GM21737 (cell line): ENCODE measurements around the gene EGFLAM.
"Not testable (repeated sequence)": the region's sequence is repeated elsewhere in the genome, so short reads cannot be mapped to it uniquely, and the experiment has no call there.

Experiments
- ATAC-seq: cut with Tn5 transposase; IDR thresholded peaks from one replicate; pipeline ENCODE4 v1.9.1; 2021; ENCODE audit warnings: mild to moderate bottlenecking, moderate library complexity; ENCODE audit not compliant: unreplicated experiment

Gene EGFLAM

GRCh38 chr5:38413696-38414095, 155.3 kb downstream of the EGFLAM start:
- ATAC-seq = no peak

DNA sequence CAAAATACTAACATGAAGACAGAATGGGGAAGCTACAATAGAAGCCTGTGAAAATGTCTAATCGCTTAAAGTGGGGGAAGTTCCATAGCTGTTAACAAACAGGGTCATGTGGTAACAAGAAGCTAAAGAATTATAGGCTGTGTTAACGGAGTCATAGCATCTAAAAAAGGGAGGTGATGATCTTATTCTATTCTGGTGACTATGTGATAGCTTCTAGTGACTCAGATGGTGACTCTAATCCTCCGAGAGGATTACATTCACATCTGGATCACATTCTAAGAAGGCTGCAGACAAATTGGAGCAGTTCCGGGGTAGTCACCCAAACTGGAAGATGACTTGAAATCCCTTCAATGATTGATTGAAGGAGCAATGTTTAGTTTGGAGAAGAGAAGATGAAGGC, 156.0 kb downstream of the EGFLAM start:
- ATAC-seq = no peak

DNA sequence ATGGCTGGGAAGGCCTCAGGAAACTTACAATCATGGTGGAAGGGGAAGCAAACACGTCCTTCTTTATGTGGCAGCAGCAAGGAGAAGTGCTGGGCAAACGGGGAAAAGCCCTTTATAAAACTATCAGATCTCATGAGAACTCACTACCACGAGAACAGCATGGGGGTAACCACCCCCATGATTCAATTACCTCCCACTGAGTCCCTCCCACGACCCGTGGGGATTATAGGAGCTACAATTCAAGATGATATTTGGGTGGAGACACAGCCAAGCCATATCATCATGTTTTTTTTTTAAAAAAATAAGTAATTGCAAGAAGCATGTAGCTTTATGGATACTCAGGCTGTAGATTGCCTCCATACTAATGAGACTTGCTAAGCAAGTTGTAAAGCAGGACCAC, 157.4 kb downstream of the EGFLAM start:
- not testable (repeated sequence) for ATAC-seq

DNA sequence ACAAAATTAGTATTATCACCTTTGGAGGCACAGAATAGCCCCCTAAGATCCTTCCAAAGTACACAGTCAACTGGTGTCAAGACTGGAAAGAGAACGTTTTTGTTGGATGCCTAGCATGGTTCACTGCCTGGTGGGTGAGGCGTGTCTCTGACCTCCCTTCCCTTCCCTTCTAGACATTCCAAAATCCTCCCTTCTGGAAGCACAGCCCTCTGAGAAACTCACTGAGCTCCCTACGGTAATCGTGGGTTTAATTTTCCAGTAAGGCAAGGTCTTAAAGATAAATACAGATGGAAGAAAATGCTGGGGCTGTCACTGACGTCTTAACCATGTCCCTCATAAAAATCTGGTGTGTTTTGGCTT, 159.3 kb downstream of the EGFLAM start:
- no peak for ATAC-seq

- no peak for ATAC-seq
These were observed 161.9 kb downstream of the EGFLAM start for GRCh38 chr5:38420246-38420645.

GRCh38 chr5:38420691-38421390, 162.5 kb downstream of the EGFLAM start:
- no peak for ATAC-seq

DNA sequence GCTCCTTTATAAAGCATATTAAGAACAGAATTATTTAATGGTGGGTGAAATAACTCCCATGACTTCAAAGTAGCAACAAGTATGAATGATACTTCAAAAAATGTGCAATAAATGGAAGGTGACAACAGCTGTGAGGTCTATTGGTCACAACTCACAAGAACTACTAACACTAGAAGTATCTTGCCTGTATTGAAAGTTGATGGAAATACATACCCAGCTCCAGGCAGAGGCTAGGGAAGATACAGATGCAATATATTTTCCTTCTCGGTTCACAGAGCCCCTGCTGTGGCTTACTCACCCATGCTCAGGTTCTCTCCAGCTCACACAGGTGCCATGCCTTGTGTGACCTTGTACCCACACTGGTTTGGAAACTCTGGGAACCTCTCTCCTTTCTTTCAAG, 164.3 kb downstream of the EGFLAM start:
- no peak for ATAC-seq

- ATAC-seq = no peak
These were observed 165.2 kb downstream of the EGFLAM start for GRCh38 chr5:38423276-38424147.

DNA sequence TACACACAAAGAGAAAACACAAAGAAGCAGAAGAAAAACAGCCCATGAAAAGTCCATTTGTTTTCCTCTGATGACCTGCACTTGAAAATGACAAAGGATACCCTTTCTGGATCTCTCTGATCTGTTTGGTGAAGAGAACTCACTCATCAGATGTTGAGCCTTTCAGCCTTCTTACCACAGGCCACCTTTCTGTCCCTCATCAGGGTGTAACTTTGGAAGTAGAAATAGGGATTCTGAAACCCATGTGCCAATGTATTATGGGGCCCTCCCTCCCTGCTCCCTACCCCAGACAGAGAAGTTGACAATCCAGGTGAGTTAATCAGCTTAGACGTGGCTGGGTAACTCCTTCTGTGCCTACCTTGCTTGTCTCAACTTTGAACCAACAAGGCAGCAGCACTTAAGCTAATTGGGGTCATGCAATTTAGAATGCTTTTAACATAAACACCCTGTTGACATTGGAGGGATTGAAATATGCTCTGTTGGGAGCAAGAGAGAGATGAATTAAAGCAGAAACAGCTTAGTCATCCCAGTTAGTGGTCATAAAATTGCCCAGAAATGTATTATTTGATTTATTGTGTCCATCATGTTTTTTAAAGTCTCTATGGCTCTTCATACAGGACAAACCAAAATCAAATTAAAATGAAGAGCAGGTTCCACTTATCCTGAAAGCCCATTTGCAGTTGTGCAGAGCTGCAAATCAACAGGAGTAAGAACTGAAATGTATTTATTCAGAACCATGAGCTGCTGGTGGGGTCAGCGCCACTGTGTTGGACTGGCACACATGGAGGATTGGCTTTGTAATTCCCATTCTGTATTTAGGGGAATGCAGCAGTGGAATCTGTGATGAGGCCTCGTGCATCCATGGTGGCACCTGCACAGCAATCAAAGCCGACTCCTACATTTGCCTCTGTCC, 166.0 kb downstream of the EGFLAM start:
- ATAC-seq = no peak

- no peak for ATAC-seq
These were observed 168.1 kb downstream of the EGFLAM start for GRCh38 chr5:38426490-38426889.

DNA sequence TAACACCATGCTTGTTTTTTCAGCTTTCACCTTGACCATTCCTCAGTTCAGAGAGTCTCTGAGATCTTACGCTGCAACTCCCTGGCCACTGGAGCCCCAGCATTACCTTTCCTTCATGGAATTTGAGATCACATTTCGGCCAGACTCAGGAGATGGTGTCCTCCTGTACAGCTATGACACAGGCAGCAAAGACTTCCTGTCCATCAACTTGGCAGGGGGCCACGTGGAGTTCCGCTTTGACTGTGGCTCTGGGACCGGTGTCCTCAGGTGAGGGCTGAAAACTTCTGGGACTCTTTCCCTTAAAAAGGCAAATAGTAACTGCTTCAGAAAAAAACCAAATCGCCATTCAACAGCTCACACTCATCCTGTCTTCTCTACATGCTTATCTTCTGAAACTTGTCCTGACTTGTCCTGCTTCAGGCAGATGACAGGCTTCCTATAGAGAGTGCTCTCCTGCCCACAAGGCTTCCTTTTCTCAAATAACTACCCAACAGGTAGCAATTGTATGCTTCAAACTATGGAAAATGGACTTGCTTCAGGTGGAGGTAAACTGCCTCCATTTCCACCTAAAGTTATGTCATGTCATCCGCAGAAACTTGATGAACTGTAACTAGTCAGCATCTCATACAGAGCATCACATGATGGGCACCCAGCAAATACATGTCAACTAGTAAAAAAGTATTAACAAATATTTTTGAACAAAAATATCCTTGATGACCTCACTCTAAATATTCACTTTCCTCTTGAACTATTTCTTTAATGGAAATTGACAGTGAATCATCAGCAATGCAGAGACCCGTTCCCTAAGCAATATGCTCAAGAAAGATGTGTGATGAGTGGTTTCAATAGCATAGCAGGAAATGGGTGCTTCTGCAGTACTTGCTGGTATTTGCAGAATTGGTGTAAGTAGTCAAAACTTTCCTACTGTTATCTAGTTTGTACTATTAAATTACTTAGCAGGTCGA, 168.9 kb downstream of the EGFLAM start:
- ATAC-seq = no peak

GRCh38 chr5:38431242-38431853, 173.0 kb downstream of the EGFLAM start:
- no peak for ATAC-seq

GRCh38 chr5:38433160-38433861, 175.0 kb downstream of the EGFLAM start:
- ATAC-seq = no peak

DNA sequence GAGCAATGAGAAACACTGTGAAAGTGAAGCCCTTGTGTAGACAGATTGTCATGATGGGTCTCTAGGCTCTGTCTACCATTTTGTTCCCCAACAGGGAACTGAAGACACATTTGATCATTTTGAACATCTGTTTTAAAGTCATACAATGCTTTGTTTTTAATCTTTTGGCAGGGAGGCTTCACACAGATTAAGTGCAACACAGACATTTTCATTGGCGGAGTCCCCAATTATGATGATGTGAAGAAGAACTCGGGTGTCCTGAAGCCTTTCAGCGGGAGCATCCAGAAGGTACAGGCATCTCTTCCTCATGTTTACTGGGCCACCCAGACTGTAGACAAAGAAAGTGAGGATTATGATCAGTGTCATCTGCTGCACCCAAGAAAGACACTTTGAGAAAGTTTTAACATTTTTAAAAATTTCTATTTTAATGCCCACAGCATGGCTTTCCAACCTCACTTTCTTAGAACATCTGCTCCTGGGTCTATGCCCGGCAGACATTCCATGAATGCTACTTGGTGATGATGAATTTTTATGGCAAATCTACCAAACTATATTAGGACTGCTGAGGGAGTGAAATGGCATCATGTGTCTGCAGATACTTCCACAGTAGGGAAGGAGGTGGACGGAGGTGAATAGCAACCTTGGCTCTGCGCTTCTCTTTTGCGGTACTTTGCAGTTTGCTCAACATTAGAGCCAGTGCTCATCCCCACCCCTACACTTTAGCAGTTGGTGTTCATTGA, 176.8 kb downstream of the EGFLAM start:
- no peak for ATAC-seq

DNA sequence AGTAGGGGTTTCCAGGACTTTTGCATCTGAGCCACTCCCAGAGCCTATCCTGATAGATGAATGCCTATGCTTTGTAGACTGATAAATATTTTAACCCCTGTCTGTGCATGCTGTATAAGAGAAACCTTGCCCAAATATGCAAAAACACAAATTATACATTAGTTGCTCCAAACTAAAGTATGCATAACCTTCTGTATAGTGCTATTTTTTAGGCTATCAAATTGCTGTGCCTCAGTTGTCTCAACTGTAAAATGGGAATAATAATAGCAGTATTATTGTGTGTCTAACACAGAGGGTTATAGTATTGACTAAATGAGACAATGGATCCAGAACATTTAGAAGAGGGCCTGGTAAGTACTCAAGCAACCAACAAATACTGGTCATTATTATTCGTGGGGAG, 180.4 kb downstream of the EGFLAM start:
- no peak for ATAC-seq

- ATAC-seq = peak; percentile 98
These were observed 183.3 kb downstream of the EGFLAM start for GRCh38 chr5:38441453-38442246.

- ATAC-seq = no peak
These were observed 183.9 kb downstream of the EGFLAM start for GRCh38 chr5:38442247-38442573.

GRCh38 chr5:38443390-38443789, 185.0 kb downstream of the EGFLAM start:
- no peak for ATAC-seq
